NCI-H187 (cell line): ENCODE data around the gene GSTA4.
A peak's percentile ranks its signal among the peaks of the same experiment; 100 is the strongest.
"Not testable (repeated sequence)": the region's sequence is repeated elsewhere in the genome, so short reads cannot be mapped to it uniquely, and the experiment has no call there.

Experiments used
- DNase-seq, 2 experiments: peaks; one replicate each; lab custom pipeline; 2025; lab: John Stamatoyannopoulos, UW

GSTA4 gene

DNA sequence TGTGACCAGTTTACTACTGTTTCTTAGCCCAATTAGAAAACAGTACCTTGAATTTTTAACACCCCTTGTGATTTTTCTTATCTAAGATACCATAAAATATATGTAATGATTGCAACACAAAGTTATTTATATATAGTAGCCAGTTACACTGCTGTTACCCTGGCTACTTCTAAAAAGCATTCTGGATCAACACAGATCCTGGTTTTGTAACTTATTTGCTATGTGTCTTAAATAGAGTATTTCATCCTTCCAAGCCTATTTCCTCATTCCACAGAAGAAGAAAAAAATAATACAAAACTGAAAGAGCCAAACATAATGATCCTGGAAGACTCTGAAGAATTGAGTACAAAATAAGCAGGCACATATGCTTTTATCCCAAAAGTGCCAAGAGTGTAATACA, 19.0 kb upstream of the GSTA4 start:
- DNase-seq, result no peak

DNA sequence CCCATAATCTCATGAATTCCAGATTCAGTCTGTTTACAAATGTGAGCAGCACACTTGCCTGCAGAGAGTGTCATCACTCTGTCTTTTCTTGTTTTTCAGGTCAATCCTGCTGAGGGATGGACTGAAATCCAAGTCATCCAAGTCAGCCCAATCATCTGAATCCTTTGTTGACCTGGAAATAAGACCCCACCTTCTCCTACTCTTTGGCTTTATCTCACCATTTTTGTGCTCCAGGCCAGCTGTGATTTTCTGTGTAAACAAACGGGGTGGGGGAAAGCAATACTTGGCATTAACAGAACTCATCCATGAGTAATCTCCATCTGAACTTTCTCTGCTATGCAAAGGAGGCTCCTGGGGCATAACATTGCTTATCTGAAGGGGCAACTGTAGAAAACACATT, 16.9 kb upstream of the GSTA4 start:
- DNase-seq, result no peak

DNA sequence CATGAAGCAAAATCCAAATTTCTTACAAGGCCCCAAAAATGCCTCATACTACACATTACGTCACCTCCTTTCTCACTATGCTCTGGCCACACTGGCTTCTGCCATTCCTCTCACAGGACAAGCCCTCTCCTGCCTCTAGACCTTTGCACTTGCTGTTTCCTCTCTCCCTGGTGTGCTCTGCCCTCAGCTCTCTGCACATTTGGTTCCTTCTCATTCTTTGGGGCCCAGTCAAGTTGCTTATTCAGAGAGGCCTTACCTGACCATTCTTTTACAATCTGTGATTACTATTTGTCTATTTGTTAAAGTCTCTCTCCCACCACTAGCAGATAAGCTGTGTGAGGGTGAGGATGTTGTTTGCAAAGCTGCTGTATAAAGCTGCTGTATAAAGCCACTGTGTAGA, 15.4 kb upstream of the GSTA4 start:
- DNase-seq, result no peak

DNA sequence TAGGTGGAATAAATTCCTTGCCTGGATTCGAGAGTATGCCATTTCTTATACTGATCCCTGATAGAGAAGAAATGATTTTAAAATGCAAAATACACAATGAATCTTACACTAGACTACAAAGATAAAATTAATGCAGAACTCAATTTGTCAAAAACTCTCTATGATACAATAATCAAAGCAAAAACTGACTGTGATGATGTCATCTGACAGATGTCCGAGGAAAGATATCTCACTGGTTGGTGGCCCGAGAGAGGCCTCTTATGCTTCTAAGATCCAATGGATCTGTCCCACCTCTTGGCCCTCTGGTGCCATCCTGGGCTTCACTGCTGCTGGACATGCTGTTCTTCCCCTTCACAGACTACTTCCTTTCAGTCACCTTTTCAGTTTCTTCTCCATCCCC, 14.4 kb upstream of the GSTA4 start:
- no peak for DNase-seq

DNA sequence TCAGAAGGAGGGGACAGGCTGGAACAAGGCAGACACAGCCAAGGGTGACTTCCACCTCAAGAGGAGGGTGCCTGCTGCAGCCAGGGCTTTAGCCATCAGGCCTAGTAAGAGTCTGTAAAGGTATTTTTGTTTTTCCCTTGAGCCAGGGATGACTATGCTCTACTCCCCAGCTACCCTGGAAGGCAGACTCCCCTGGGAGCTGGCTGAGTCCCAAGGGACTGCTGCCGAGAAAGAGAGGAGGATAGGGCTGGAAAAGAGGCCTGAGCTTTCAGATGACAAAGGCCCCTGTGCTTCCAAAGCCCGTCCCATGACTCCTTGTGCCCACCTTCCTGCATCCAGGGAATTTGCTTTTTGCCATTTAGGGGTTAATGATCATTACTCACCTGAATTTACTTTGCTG, 14.0 kb upstream of the GSTA4 start:
- DNase-seq, result no peak

DNA sequence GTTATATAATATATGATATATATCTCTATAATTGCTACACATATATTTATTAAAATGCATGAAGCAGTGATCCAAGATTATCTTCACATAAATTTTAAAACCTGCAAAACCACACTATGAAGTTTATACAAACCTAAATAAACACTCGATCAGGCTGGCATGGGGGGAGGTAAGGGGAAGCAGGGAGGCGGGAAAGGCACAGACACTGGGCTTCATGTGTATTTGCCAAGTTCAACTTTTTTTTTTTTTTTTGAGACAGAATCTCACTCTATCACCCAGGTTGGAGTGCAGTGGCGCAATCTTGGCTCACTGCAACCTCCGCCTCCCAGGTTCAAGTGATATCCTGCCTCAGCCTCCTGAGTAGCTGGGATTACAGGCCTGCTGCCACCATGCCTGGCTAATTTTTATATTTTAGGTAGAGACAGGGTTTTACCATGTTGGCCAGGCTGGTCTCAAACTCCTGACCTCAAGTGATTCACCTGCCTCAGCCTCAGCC, 13.2 kb upstream of the GSTA4 start:
- not testable (repeated sequence) for DNase-seq

DNA sequence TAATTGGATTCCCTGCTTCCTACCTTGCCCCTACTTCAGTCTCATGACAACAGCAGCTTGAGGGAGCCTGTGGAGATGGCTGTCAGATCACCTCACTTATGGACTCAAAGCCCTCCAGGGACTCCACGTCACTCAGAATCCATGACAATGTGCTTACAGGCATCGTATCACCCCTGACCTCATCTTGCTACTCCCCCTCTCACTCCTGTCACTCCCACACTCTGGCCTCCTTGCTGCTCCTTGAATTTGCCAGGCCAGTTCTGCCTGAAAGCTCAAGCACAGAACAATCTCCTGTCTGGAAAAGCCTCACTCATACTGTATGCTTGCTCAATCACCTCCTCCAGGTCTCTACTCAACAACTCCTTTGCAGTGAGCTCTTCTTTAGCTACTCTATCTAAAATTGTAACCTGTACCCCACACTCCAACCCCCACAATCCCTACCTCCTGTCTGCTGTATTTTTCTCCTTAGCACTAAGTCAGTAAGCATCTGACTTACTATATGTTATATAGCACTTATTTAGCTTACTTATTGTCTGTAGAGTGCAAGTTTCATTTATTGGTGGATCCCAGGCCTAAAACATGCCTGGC, 10.7 kb upstream of the GSTA4 start:
- no peak for DNase-seq

DNA sequence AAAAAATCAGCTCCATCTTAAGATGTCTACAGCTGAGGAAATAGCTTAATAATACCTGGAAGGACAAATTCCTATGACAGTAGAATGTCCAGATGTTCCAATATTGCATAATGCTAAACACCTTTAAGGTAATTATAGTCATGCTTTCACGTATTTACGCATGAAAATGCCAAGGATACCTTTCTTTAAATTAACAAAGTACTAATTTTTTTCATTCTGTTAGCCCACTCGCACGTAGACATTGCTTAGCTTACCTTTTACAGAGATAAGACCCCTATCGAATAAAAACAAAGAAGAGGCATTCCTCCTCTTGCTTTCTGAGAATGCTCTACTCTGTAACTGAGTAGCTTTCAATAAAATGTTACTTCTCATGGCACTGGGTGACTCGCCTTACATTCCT, 4.4 kb upstream of the GSTA4 start:
- no peak for DNase-seq

DNA sequence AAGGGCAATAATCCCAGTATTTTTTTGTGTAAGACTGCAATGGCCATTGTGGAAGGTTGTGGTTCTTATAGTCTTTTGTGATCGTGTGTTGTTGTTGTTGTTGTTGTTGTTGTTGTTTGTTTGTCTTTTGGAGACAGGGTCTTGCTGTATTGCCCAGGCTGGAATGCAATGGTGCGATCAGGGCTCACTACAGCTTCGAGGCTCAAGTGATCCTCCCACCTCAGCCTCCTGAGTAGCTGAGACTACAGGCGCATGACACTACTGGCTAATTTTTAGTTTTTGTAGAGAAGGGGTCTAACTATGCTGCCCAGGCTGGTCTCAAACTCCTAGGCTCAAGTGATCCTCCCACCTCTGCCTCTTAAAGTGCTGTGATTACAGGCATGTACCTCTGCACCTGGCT, 3.5 kb upstream of the GSTA4 start:
- no peak for DNase-seq

DNA sequence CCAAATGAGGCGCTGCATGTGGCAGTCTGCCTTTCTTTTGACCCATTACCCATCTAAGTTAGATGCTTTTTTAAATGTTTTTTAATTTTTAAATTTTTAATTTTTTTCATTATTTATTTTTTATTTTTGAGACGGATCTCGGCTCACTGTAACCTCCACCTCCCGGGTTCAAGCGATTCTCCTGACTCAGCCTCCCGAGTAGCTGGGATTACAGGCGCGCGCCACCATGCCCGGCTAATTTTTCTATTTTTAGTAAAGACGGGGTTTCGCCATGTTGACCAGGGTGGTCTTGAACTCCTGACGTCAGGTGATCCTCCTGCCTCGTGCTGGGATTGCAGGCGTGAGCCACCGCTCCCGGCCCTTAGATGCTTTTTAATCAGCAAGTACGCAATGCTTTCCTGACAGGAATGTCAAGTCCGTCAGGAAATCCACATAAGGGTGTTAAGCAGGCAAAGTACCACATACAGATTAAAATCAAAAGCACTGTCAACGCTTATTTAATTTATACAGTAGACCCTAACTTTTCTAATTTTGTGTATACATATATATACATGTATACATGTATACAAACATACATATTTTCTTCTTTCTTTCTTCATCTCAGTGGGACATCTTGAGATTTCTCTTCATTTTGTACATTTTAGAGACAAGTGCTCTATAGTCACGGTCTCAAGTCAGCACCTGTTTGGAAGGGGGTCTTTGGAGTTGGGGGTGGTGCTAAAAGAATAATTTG, 995 bp upstream of the GSTA4 start:
- DNase-seq, result peak in 1 of 2 experiments; percentile 31

DNA sequence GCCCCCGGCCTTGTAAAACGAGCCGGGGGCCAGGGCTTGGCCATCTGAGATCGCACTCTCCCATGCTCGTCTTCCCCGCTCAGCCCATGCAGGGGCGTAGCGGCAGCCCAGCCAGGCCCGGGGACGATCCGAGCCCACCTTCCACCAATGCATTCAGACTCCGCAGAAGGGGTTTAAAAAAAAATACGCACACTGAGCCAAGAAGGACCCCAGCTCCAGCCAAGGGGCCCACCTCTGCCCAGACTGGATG, 320 bp downstream of the GSTA4 start:
- DNase-seq, result peak in 1 of 2 experiments; percentile 52

DNA sequence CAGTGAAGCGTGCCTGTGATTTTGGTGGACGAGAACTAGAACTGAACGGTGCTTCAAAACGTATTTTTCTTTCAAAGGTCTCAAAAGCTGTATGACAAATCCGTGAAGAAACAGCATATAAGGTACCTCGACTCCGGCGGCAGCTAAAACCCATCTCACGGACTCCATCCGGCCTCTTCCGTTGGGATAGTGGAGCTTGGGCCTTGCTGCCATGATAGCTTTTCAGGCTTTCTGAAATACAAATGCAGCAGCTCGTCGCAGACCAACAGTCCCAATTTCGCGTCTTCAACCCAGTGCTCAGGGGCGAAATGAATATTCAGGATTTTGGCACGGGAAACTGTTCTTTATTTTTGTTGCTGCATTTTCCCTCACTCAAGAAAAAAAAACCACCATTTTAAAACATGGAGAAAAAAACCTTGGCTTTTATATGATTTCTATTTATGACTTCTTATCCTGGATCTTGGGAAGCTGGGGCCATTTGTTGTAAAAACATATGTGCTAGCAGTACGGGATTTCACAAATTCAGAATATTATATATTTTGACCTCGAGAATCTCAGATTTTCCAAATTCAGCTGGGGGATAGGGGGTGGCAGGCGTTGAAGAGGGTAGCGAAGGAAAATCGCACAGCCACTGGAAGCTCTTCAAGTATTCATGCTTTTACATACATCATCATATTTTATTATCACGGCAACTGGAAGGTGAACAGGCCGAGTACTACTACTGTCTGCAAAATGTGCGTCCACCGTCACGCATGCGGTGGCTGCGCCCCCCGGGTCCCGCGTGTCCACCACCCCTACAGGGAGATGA, 849 bp downstream of the GSTA4 start:
- DNase-seq, result no peak

DNA sequence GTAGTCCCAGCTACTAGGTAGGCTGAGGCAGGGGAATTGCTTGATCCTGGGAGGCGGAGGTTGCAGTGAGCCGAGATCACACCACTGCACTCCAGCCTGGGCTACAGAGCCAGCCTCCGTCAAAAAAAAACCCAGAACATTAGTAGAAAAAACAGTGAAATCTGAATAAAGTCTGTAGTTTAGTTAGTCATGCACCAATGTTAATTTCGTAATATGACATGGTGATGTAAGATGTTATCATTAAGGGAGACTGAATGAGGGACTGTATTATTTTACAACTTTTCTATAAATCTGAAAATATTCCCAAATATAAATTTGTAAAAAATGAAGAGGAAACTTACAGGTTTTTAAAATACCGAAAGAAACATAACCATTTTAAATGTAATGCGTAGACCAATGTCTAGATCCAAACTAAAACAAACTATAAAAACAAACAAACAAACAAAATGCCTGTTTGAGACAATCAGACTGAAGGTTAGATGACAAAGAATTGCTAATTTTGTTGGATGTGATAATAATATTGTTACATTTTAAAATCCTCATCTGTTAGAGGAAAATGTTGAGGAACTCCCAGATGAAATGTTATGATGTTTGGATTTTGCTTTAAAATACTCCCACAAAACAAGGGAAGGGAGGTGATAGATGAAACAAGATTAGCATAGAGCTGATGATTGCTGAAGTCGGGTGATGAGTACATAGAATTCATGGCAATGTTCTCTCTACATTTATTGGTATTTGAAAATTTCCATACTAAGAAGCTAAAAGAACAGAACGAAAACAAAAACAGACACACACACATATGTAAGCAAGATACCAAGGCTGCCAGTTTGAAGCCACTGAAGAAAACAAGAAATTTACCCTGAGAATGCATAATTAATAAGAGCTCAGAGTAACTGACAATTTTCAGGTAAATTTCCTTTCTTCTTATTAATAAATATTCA, 1.8 kb downstream of the GSTA4 start:
- no peak for DNase-seq

DNA sequence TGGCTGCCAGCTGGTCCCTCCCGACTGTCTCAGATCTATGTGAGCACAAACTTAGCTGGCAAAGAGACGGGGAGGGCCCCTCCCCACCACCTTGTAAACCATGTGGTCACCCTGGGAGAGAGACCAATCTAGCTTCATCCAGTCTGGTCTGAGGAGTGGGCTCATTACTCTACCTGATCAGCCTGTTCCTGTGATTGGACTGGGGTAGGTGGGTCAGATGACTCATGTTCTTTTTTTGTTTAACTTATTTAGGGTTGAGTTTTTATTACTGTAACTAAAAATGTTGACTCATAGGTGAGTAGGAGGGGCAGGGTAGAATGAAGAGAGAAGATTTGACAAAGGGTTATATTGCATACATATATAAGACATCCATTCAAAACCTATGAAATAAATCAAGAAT, 4.7 kb downstream of the GSTA4 start:
- no peak for DNase-seq

DNA sequence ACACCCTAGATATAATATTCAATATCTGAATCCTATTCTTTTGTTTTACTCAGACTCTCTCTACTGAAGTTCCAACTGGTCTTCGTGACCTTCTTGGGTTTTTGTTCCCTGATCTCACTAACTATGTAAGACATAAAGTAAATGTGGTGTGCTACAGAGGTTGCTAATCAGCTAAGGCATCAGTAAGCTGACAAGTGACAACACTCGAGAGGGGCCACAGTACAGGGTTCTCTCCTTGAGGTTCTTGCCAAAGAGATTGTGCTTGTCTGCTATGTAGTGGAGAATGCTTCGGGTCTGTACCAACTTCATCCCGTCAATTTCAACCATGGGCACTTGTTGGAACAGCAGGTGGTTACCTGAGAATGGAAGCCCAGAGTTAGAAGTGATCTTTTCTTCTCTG, 9.9 kb downstream of the GSTA4 start:
- DNase-seq, result no peak

DNA sequence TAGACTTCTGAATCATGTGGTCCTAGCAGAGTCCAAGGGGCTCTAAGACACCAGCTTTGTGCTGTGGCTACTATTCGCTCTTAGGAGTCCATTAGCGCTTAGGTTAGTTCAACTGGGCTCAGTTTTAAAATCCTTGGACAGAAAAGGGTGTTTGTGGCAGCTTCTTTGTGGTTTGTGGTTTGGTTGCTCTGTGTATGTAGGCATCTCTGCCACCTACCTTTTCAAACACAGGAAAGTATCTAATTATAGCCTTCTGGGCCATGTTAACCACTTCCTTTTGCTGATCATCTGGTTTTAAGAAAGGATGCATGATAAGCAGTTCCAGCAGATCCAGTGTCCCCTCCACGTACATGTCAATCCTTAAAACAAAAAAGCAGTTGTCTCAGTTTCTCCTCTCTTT, 10.8 kb downstream of the GSTA4 start:
- no peak for DNase-seq

DNA sequence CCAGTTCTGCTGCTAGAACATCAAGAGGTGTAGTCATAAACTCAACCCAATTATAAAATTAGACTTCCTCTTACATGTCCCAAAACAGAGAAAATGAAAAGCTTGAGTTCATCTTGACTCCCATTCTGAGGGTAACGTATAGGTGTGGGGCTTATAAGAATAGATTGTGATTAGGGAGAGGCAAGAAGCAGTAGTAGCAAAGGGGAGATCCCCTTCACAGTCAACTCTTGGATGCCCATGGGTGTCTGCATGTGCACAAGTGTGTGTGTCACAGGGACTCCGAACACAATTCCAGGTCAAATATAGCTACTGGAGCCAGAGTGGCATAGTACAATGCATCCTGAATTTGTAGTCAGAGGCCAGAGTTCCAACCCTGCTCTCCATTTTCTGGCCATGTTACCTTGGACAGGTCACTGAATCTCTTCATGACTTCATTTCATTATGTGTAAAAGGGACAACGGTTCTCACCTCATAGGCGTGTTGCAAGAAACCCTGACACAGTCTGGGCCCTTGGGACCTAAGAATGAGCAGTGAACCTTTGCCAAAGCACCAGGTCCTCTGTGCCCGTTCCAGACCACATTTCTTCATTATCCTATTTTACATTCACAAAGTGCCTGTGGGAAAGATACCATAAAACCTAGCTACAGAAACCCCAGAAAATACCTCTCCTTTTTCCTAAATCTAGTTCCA, 11.8 kb downstream of the GSTA4 start:
- no peak for DNase-seq

DNA sequence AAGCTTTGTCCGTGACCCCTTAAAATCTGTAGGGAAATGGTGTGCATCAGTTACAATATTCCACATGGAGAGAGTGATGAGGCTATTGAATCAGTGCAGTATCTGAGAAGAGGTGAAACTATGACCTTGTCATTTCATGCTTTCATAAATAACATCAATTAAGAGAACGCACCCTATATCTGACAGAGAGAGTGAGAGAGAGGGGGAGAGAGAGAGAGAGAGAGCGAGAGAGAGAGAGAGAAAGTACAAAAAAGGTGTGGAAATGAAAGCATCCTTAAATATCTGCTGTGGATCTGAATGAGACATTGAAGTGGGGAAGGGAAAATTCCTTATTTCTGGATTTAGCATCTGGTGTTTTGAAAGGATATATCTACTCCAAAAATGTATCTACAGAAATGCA, 12.4 kb downstream of the GSTA4 start:
- DNase-seq, result no peak

DNA sequence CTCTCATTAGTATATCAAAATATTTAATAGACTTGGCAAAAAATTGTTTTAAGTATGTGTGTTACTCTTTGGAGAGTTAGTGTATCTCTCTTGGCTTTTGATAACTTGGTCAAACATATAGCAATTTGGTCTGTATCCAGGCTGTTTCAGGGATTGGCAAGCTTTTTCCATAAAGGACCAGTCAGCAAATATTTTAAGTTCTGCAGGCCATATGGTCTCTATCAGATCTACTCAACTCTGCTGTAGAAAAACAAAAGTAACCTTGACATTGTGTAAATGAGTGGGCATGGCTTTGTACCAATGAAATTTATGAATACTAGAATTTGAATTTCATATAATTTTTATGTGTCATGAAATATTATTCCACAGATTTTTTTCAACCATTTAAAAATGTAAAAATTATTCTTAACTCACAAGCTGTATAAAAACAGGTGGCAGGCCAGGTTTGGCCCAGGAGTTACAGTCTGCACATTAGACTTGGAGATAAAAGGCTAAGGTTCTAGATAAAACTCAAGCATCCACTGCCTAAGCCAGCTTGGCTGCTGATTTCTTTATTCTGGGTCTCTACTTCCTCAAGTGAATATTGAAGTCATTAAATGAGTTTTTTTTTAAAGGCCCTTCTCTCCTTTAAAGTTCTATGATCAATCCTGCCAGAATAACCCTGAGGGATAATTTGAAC, 13.7 kb downstream of the GSTA4 start:
- no peak for DNase-seq

DNA sequence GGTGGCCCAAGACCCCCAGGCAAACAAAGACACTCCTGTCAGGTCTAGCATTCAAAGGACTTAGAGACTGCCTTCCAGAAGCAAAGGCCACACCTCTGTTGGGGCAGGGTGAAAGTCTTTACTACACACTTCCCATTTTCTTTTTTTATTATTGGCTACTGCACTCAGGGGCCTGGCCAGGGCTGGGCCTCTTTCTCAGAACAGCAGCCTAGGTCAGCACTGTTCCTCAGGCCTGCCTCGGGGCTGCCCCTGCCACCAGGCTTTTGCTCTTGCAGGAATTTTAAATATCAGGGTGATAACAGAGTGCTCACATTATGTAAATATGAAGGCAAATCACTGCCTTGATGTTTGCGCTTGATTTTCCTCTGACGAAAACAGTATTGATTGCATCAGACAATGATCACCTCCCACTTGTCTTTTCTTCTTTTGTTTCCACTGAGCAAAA, 18.5 kb downstream of the GSTA4 start:
- no peak for DNase-seq

DNA sequence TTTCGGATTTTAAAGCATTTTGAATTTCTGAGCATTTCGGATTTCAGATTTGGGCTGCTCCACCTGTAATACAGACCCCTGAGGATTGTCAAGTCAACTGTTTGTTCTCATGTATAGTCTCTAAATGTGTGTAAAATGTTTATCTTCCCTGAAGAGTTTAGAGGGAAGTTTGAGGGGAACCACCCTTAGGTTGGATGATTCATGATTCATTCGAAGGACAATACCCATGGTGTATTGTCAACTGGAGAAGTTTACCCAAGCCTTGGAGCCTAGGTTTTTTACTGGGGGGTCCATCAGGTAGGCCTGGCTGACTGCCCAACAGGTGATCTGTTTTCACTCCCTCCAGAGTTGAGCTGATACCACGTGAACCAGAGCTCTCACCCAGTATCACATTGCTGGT, 18.9 kb downstream of the GSTA4 start:
- no peak for DNase-seq
